NCI-H526 (cell line): ENCODE data around the gene PRICKLE2.

Source experiments
- DNase-seq, 2 experiments: peaks; one replicate each; lab custom pipeline; 2025; lab: John Stamatoyannopoulos, UW

Gene PRICKLE2

GRCh38 chr3:64160000-64160695 lies 65.1 kb downstream of the PRICKLE2 start:
- no peak for DNase-seq

GRCh38 chr3:64158334-64158733 lies 66.9 kb downstream of the PRICKLE2 start:
- DNase-seq = no peak

- no peak for DNase-seq
These were observed 67.9 kb downstream of the PRICKLE2 start for GRCh38 chr3:64157150-64158035.

- DNase-seq = no peak
These were observed 69.9 kb downstream of the PRICKLE2 start for GRCh38 chr3:64155328-64155727.

GRCh38 chr3:64152676-64153466 lies 72.4 kb downstream of the PRICKLE2 start:
- DNase-seq = no peak

GRCh38 chr3:64152086-64152485 lies 73.2 kb downstream of the PRICKLE2 start:
- DNase-seq = no peak

GRCh38 chr3:64151342-64151871 lies 73.9 kb downstream of the PRICKLE2 start:
- no peak for DNase-seq

GRCh38 chr3:64150623-64151207 lies 74.6 kb downstream of the PRICKLE2 start:
- no peak for DNase-seq

- no peak for DNase-seq
These were observed 75.4 kb downstream of the PRICKLE2 start for GRCh38 chr3:64149886-64150285.

GRCh38 chr3:64148955-64149653 lies 76.2 kb downstream of the PRICKLE2 start:
- no peak for DNase-seq

- no peak for DNase-seq
These were observed 78.1 kb downstream of the PRICKLE2 start for GRCh38 chr3:64147211-64147610.

- no peak for DNase-seq
These were observed 79.8 kb downstream of the PRICKLE2 start for GRCh38 chr3:64145438-64145837.

GRCh38 chr3:64144241-64144900 lies 80.9 kb downstream of the PRICKLE2 start:
- DNase-seq = no peak

GRCh38 chr3:64143409-64144130 lies 81.7 kb downstream of the PRICKLE2 start:
- no peak for DNase-seq

- DNase-seq = no peak
These were observed 83.8 kb downstream of the PRICKLE2 start for GRCh38 chr3:64141476-64141875.

- no peak for DNase-seq
These were observed 84.6 kb downstream of the PRICKLE2 start for GRCh38 chr3:64140651-64141050.

- no peak for DNase-seq
These were observed 86.5 kb downstream of the PRICKLE2 start for GRCh38 chr3:64138656-64139375.

GRCh38 chr3:64138046-64138445 lies 87.2 kb downstream of the PRICKLE2 start:
- no peak for DNase-seq

GRCh38 chr3:64134882-64135281 lies 90.4 kb downstream of the PRICKLE2 start:
- DNase-seq = no peak
